Measurements from ENCODE around the gene TSPEAR. TPM values are rescaled to one million over a fixed set of nuclear protein-coding genes. Genes with fewer than 3 reads are reported as not detected.
"Not testable (repeated sequence)": the region's sequence is repeated elsewhere in the genome, so short reads cannot be mapped to it uniquely, and the experiment has no call there.

TSPEAR gene
- total RNA-seq, 1 experiment from 2014 or later = not detected

- DNase-seq (ENCODE audit: low spot score) = no peak
Measured at GRCh38 chr21:44686843-44687561, 24.4 kb downstream of the TSPEAR start.

- DNase-seq (ENCODE audit: low spot score) = no peak
Measured at GRCh38 chr21:44686000-44686781, 25.2 kb downstream of the TSPEAR start.

GRCh38 chr21:44685050-44685449, 26.3 kb downstream of the TSPEAR start:
- DNase-seq (ENCODE audit: low spot score) = not testable (repeated sequence)

- no peak for DNase-seq (ENCODE audit: low spot score)
Measured at GRCh38 chr21:44684483-44684882, 26.9 kb downstream of the TSPEAR start.

GRCh38 chr21:44684077-44684476, 27.3 kb downstream of the TSPEAR start:
- no peak for DNase-seq (ENCODE audit: low spot score)

GRCh38 chr21:44682580-44683151, 28.7 kb downstream of the TSPEAR start:
- DNase-seq (ENCODE audit: low spot score) = no peak

GRCh38 chr21:44681861-44682579, 29.4 kb downstream of the TSPEAR start, which contains the start of gene KRTAP12-1:
KRTAP12-1 (minus strand) TSS chr21:44682163; CDS start chr21:44682123, 40 bp downstream.
- no peak for DNase-seq (ENCODE audit: low spot score)

GRCh38 chr21:44681152-44681551, 30.2 kb downstream of the TSPEAR start:
- DNase-seq (ENCODE audit: low spot score) = no peak

GRCh38 chr21:44677881-44678280, 33.5 kb downstream of the TSPEAR start:
- DNase-seq (ENCODE audit: low spot score) = no peak

GRCh38 chr21:44671911-44672310, 39.5 kb downstream of the TSPEAR start:
- no peak for DNase-seq (ENCODE audit: low spot score)

GRCh38 chr21:44670642-44671432, 40.5 kb downstream of the TSPEAR start:
- DNase-seq (ENCODE audit: low spot score) = no peak

- no peak for DNase-seq (ENCODE audit: low spot score)
Measured at GRCh38 chr21:44667612-44668011, 43.8 kb downstream of the TSPEAR start.

- DNase-seq (ENCODE audit: low spot score) = no peak
Measured at GRCh38 chr21:44666401-44667320, 44.7 kb downstream of the TSPEAR start, which contains the start of gene KRTAP12-2. KRTAP12-2 (minus strand) TSS chr21:44666927; CDS start chr21:44666886, 41 bp downstream.

GRCh38 chr21:44664691-44665090, 46.7 kb downstream of the TSPEAR start:
- DNase-seq (ENCODE audit: low spot score) = no peak

GRCh38 chr21:44661567-44661966, 49.8 kb downstream of the TSPEAR start:
- DNase-seq (ENCODE audit: low spot score) = not testable (repeated sequence)

- DNase-seq (ENCODE audit: low spot score) = no peak
Measured at GRCh38 chr21:44658913-44659595, 52.3 kb downstream of the TSPEAR start.

GRCh38 chr21:44658541-44658910, 52.8 kb downstream of the TSPEAR start:
- no peak for DNase-seq (ENCODE audit: low spot score)

- DNase-seq (ENCODE audit: low spot score) = no peak
Measured at GRCh38 chr21:44657635-44658540, 53.5 kb downstream of the TSPEAR start, which contains the start of gene KRTAP12-3. KRTAP12-3 (plus strand) TSS chr21:44657932; CDS start chr21:44657980, 48 bp downstream.

Measured in HT-29 (cell line).